Chondrocyte (in vitro differentiated cells): ENCODE data around the gene CCL25. TPM values are rescaled to one million over a fixed set of nuclear protein-coding genes. Genes with fewer than 3 reads are reported as not detected.

Source experiments
- DNase-seq: peaks from one replicate; pipeline ENCODE4 v3.0.0; 2021; ENCODE audit warnings: mixed read lengths, low spot score
- H3K27ac Mint-ChIP-seq: one replicate; pipeline ENCODE4 v1.8.0; 2021; ENCODE audit warnings: mild to moderate bottlenecking, moderate library complexity, mixed read lengths; ENCODE audit not compliant: unreplicated experiment
- H3K27me3 Mint-ChIP-seq: 2 replicates; pipeline ENCODE4 v1.8.0; 2021; ENCODE audit warnings: low read depth, mixed read lengths
- H3K36me3 Mint-ChIP-seq: 2 replicates; pipeline ENCODE4 v1.8.0; 2021; ENCODE audit warnings: low read depth, mixed read lengths
- H3K4me1 Mint-ChIP-seq: 2 replicates; pipeline ENCODE4 v1.8.0; 2021; ENCODE audit warnings: low read depth, mild to moderate bottlenecking, mixed read lengths
- H3K4me3 Mint-ChIP-seq: one replicate; pipeline ENCODE4 v1.8.0; 2021; ENCODE audit warnings: mild to moderate bottlenecking, moderate library complexity, mixed read lengths; ENCODE audit not compliant: unreplicated experiment
- H3K9me3 Mint-ChIP-seq: 2 replicates; pipeline ENCODE4 v1.8.0; 2021; ENCODE audit warnings: low read depth, mixed read lengths
- CTCF ChIP-seq: fragments of 200-600 bp; sonication (generic); IDR thresholded peaks from 2 replicates; pipeline ENCODE4 v1.5.0; 2021; ENCODE audit warnings: antibody characterized with exemption, mild to moderate bottlenecking, moderate library complexity
- total RNA-seq: library from RNA; stranded (reverse); gene quantifications from 3 replicates; pipeline ENCODE4 v1.2.1, GENCODE V29; 2021

CCL25 gene
- total RNA-seq, 1 donor from 2014 or later, result not detected

DNA sequence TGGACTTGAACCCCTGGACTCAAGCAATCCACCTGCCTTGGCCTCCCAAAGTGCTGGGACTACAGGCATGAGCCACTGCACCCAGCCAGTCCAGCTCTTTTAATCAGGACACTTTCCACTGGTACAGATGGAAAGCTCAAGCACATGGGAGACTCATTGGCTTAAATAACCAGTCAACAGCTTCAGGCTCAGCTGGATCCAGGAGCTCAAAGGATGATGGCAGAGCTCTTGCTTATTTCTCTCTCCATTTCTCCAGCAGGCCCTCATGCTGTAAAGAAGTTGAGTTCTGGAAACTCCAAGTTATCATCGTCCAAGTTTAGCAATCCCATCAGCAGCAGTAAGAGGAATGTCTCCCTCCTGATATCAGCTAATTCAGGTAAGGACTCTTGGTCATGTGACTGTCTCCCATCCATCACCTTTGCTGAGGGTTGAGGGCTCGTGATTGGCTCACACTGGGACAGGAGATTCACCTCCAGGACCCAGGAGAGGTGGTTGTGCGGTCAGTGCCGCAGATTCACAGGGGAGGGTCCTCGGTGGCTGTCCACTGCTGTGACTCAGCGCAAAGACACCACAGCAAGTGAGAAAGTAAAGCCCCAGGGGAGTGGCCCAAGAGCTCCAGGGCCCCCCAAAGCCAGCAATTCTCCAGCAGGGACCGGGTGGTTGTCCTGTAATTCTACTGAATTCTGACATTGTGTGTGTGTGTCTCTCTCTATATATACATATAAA is 5.1 kb downstream of the CCL25 start:
- no peak for TF ChIP-seq CTCF
- DNase-seq, result no peak
- H3K9me3 Mint-ChIP-seq, result no peaks in the 10 kb centered on the region
- peaks cover 5% of the 10 kb centered on the region for H3K27me3 Mint-ChIP-seq
- no peaks in the 10 kb centered on the region for H3K36me3 Mint-ChIP-seq
- H3K27ac Mint-ChIP-seq, result no peak overlapping the region
- no peak overlapping the region for H3K4me3 Mint-ChIP-seq
- H3K4me1 Mint-ChIP-seq, result no peaks in the 10 kb centered on the region

DNA sequence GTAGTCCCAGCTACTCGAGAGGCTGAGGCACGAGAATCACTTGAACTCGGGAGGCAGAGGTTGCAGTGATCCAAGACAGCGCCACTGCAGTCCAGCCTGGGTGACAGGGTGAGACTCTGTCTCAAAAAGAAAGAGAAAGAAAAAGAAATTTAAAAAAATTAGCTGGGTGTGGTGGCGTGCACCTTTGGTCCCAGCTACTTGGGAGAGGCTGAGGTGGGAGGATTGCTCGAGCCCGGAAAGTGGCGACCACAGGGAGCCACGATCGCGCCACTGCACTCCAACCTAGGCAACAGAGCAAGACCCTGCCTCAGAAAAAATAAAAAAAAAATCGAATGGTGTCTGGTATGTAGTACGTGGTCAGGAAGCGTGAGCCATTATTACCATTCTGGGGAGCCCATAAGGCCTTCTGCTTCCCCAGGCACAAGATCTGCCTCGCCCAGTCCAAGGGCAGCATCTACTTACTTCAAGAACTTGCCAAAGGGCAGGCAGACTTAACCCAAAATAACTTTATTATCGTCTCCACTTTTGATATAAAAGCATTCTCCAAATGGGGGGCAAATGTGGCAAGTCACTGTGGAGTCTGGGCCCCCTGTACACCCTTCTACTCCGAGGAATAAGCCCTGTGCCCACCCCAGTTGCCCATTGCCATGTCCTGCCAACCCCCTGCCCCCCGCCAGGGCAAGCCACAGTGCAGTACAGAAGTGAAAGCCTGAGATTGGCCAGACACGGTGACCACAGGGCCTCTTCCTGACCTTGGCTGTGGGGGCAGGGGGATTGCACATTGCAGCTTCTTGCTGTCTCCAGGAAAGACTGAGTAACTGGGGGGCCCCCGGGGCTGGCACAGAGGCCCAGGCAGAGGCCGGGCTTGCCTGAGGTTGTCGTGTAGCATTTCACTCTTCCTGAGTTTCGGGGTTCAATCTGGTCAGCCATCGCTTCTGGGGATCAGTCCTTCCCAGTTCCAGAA is 12.6 kb downstream of the CCL25 start:
- Mint-ChIP-seq H3K4me3 (no peak overlapping the region), H3K36me3 (peaks cover under 1% of the 10 kb centered on the region), H3K27ac (no peak overlapping the region), H3K9me3 (peaks cover 8% of the 10 kb centered on the region), H3K4me1 (no peaks in the 10 kb centered on the region), H3K27me3 (peaks cover 5% of the 10 kb centered on the region)
- TF ChIP-seq CTCF, result no peak
- no peak for DNase-seq

DNA sequence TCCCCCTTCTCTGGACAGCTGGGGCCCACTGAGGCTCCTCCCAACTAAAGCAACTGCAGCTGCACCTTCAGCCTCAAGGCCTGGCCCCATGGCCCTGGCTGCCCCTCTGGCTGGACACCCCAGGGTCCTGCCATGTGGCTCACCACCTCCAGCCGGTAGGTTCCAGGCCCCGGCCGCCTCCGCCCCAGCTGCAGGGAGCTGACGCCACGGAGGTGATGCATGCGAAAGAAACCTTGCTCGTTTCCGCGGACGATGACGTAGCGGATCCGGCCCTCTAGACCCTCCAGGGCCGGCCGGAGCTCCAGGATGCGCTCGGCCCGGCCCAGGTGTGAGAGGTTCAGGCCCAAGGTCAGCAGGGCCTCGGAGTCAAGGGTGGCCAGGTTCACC is 13.3 kb downstream of the CCL25 start:
- TF ChIP-seq CTCF, result no peak
- DNase-seq, result no peak
- no peak overlapping the region for H3K4me3 Mint-ChIP-seq
- peaks cover 9% of the 10 kb centered on the region for H3K9me3 Mint-ChIP-seq
- H3K27me3 Mint-ChIP-seq, result peaks cover 5% of the 10 kb centered on the region
- no peak overlapping the region for H3K27ac Mint-ChIP-seq
- peaks cover 2% of the 10 kb centered on the region for H3K36me3 Mint-ChIP-seq
- no peaks in the 10 kb centered on the region for H3K4me1 Mint-ChIP-seq

- peaks cover 14% of the 10 kb centered on the region for H3K9me3 Mint-ChIP-seq
- DNase-seq, result no peak
- H3K36me3 Mint-ChIP-seq, result peaks cover 2% of the 10 kb centered on the region
- H3K4me1 Mint-ChIP-seq, result no peaks in the 10 kb centered on the region
- H3K4me3 Mint-ChIP-seq, result no peak overlapping the region
- H3K27me3 Mint-ChIP-seq, result no peaks in the 10 kb centered on the region
- no peak overlapping the region for H3K27ac Mint-ChIP-seq
- peak; percentile 74 for TF ChIP-seq CTCF
Observed at GRCh38 chr19:8069096-8069973, 16.8 kb downstream of the CCL25 start.
